Heart right ventricle (tissue), 16 donors: Measurements from ENCODE around the gene ZNF425. TPM values are rescaled to one million over a fixed set of nuclear protein-coding genes. Genes with fewer than 3 reads are reported as not detected.

Experiments
- ATAC-seq, 8 donors: fragments of 200-7000 bp; cut with Tn5 transposase; one replicate each; pipeline ENCODE4 v1.9.1; 2020; ENCODE audit warnings: mild to moderate bottlenecking in 8 of 8, moderate library complexity in 8 of 8, moderate number of reproducible peaks in 1 of 8
- DNase-seq, 2 donors: peaks; one replicate each; pipeline ENCODE4 v3.0.0-alpha.2; 2020
- H3K27ac ChIP-seq, 10 donors: fragments of 200-600 bp; sonication (generic) in 2 of 10; one replicate each; pipeline versions ENCODE4 v1.5.0 to v1.8.0; 2020 to 2022; ENCODE audit warnings: mild to moderate bottlenecking in 3 of 10
- H3K27me3 ChIP-seq, 7 donors: fragments of 200-600 bp; one replicate each; pipeline ENCODE4 v1.8.0; 2021 to 2022; ENCODE audit warnings: mild to moderate bottlenecking in 2 of 7
- H3K36me3 ChIP-seq, 9 donors: fragments of 200-600 bp; sonication (generic) in 1 of 9; one replicate each; pipeline versions ENCODE4 v1.5.0 to v1.8.0; 2020 to 2022; ENCODE audit warnings: mild to moderate bottlenecking in 2 of 9
- H3K4me1 ChIP-seq, 9 donors: fragments of 200-600 bp; sonication (generic) in 1 of 9; one replicate each; pipeline versions ENCODE4 v1.5.0 to v1.8.0; 2020 to 2022; ENCODE audit warnings: mild to moderate bottlenecking in 4 of 9
- H3K4me3 ChIP-seq, 10 donors: fragments of 200-600 bp; sonication (generic) in 2 of 10; one replicate each; pipeline versions ENCODE4 v1.5.0 to v1.8.0; 2020 to 2022; ENCODE audit warnings: mild to moderate bottlenecking in 7 of 10, moderate library complexity in 2 of 10
- H3K9me3 ChIP-seq, 11 donors: fragments of 200-600 bp in 10 of 11; sonication (generic) in 2 of 11; one replicate each; pipeline versions ENCODE4 v1.5.0 to v1.8.0; 2013 to 2022; ENCODE audit warnings: mild to moderate bottlenecking in 2 of 11, control low read depth in 1 of 11, moderate library complexity in 1 of 11
- WGBS, 2 donors: extraction: QIAGEN DNeasy Blood & Tissue Kit; methylation state at CpG; one replicate each; pipeline ENCODE4 v1.1.7; 2013; ENCODE audit warnings: inconsistent platforms in 1 of 2; 5-methylcytosine and 5-hydroxymethylcytosine counted together
- intact Hi-C, 10 donors: fragments of 100-400 bp; cut with DNase I; formaldehyde crosslinking; loops; one replicate each; pipeline versions ENCODE4 v1.11.1 to v1.14.2; 2022
- polyA plus RNA-seq, 2 donors: library from polyadenylated mRNA; stranded (reverse); fragments of 200-250 nt; gene quantifications; one replicate each; pipeline ENCODE4 v1.2.3, GENCODE V29; 2013
- total RNA-seq, 10 donors: library from RNA; stranded (reverse); fragmentation: NEBNext Ultra II Directional in 3 of 10; extraction: Animal tissue kit (Norgen Biotek cat#: 25700) in 3 of 10; gene quantifications; one replicate each; pipeline versions ENCODE4 v1.2.1 to v1.2.4, GENCODE V29; 2021 to 2023
- TF ChIP-seq, protein P1 (sequence below), 9 donors: fragments of 200-600 bp; sonication (generic) in 2 of 9; IDR thresholded peaks; one replicate each; pipeline versions ENCODE4 v1.5.0 to v1.8.0; 2021 to 2022; ENCODE audit warnings: antibody characterized with exemption in 9 of 9, mild to moderate bottlenecking in 5 of 9, moderate library complexity in 1 of 9
- donor health status: Arrhythmogenic right ventricular cardiomyopathy.
- donor health status: ischemic (EF 13 %, LVEDD 7.1; RV severe dilation, severe dysfunction).
- donor health status: healthy with polysubstance abuse.
- donor health status: DM: no; HTN: yes; CAD: no.
- donor health status: DM: no; HTN: no; CAD: no.
- donor health status: ischemic (EF 25% LVEDD 6.9; RV normal size, moderate dysfunction).
- donor health status: ischemic (EF 25% LVEDD 5.7; RV mildly dilated, moderate dysfunction).
- donor health status: healthy.
- donor health status: DM: yes; HTN: yes; CAD: no.
- donor health status: Ischemic cardiomyopathy.
- donor health status: ischemic (EF 35%, LVEDD 5.7; RV mildly dilated, moderate dysfunction).
- donor health status: nonischemic (EF 11% LVEDD 7.7; RV severe dilation, severe dysfunction).
- donor health status: DM: yes; HTN: yes; CAD: no.
- donor health status: PGD.
- donor health status: ischemic (EF 29% LVEDD 5.4; RV normal size, mild dysfunction).
- donor health status: nonischemic (EF 23%, LVEDD 6.1; RV moderate dilation, normal function).

The ZNF425 gene
- total and polyA plus RNA-seq, 12 donors: 0.28 to 1.2 (median 0.73) TPM

DNA sequence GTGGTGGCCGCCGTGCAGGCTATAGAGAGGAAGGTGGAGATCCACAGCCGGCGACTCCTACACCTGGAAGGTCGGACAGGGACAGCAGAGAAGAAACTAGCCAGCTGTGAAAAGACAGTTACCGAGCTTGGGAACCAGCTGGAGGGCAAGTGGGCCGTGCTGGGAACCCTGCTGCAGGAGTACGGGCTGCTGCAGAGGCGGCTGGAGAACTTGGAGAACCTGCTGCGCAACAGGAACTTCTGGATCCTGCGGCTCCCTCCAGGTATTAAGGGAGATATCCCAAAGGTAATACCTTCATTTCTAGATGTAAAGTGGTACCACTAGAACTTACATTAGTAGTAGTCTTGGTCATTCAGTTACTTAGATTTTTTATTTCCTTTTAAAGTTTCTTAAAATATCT lies 27.9 kb upstream of the ZNF425 start:
- intact Hi-C loops: no loop called here
- DNase-seq (no peak), ATAC-seq (no peak)
- Histone ChIP-seq H3K27ac (no peak overlapping the region), H3K27me3 (no peaks in the 10 kb centered on the region), H3K4me3 (no peak overlapping the region), H3K4me1 (peaks cover 0 to 13% (median 3%) of the 10 kb centered on the region in 9 donors), H3K36me3 (peaks cover 0 to 61% (median 10%) of the 10 kb centered on the region in 9 donors), H3K9me3 (no peaks in the 10 kb centered on the region)
- 85 to 90% methylated on average over 11 of the region's 11 CpGs for WGBS, 2 donors
- TF ChIP-seq, protein P1, sequence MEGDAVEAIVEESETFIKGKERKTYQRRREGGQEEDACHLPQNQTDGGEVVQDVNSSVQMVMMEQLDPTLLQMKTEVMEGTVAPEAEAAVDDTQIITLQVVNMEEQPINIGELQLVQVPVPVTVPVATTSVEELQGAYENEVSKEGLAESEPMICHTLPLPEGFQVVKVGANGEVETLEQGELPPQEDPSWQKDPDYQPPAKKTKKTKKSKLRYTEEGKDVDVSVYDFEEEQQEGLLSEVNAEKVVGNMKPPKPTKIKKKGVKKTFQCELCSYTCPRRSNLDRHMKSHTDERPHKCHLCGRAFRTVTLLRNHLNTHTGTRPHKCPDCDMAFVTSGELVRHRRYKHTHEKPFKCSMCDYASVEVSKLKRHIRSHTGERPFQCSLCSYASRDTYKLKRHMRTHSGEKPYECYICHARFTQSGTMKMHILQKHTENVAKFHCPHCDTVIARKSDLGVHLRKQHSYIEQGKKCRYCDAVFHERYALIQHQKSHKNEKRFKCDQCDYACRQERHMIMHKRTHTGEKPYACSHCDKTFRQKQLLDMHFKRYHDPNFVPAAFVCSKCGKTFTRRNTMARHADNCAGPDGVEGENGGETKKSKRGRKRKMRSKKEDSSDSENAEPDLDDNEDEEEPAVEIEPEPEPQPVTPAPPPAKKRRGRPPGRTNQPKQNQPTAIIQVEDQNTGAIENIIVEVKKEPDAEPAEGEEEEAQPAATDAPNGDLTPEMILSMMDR (IDR thresholded peaks at IDR 0.05): no peak

DNA sequence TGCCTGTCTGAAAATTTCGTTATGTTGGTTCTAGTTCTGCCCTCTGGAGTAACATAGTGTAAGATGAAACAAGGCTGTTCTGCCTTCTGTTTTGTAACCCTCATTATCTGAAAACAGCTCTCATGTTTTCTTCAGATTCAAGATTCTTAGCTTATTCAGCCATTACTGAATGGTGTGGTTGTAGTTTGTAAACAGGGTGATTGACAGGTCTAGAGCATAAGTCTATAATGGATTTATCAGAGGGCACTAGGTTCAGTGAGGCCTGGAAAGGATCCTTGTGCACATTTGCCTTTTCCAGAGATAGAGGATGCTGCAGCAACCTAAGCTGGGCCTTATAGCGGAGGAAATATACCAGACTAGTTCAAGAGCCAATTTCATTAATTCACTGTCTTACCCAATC lies 27.2 kb upstream of the ZNF425 start:
- 90 to 95% methylated on average over 2 of the region's 2 CpGs for WGBS, 2 donors
- intact Hi-C loops: no loop called here
- Histone ChIP-seq H3K4me1 (peaks cover 0 to 20% (median 10%) of the 10 kb centered on the region in 9 donors), H3K36me3 (peaks cover 0 to 54% (median 10%) of the 10 kb centered on the region in 9 donors), H3K27ac (no peak overlapping the region), H3K27me3 (no peaks in the 10 kb centered on the region), H3K9me3 (no peaks in the 10 kb centered on the region), H3K4me3 (no peak overlapping the region)
- TF ChIP-seq, protein P1 (IDR thresholded peaks at IDR 0.05): no peak
- DNase-seq: no peak
- ATAC-seq: no peak

DNA sequence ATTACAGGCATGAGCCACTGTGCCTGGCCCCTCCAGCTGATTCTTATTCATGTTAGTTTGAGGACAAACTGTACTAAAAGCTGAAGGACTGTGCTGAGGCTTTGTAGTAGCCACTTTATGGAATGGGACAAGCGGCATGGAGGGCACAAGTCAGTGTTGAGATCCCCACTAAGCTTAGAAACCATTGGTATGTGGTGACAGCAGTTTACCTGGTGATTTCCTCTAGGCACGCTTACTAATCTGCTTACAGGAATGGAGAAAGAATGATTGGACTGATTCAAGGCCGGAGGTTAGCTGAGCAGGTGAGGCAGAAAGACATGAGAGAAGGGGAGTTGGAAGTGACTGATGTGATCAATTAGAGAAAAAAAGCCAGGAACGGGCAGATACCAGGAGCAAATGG lies 24.9 kb upstream of the ZNF425 start:
- H3K4me1 ChIP-seq: peaks cover 0 to 29% (median 18%) of the 10 kb centered on the region in 9 donors
- 64 to 68% methylated on average over 4 of the region's 4 CpGs for WGBS, 2 donors
- no peak for ATAC-seq
- H3K4me3 ChIP-seq: no peak overlapping the region
- TF ChIP-seq, protein P1 (IDR thresholded peaks at IDR 0.05): no peak
- no peaks in the 10 kb centered on the region for H3K9me3 ChIP-seq
- no peak for DNase-seq
- no peak overlapping the region for H3K27ac ChIP-seq
- H3K27me3 ChIP-seq: no peaks in the 10 kb centered on the region
- intact Hi-C loops: no loop called here
- H3K36me3 ChIP-seq: peaks cover 0 to 31% (median 10%) of the 10 kb centered on the region in 9 donors

DNA sequence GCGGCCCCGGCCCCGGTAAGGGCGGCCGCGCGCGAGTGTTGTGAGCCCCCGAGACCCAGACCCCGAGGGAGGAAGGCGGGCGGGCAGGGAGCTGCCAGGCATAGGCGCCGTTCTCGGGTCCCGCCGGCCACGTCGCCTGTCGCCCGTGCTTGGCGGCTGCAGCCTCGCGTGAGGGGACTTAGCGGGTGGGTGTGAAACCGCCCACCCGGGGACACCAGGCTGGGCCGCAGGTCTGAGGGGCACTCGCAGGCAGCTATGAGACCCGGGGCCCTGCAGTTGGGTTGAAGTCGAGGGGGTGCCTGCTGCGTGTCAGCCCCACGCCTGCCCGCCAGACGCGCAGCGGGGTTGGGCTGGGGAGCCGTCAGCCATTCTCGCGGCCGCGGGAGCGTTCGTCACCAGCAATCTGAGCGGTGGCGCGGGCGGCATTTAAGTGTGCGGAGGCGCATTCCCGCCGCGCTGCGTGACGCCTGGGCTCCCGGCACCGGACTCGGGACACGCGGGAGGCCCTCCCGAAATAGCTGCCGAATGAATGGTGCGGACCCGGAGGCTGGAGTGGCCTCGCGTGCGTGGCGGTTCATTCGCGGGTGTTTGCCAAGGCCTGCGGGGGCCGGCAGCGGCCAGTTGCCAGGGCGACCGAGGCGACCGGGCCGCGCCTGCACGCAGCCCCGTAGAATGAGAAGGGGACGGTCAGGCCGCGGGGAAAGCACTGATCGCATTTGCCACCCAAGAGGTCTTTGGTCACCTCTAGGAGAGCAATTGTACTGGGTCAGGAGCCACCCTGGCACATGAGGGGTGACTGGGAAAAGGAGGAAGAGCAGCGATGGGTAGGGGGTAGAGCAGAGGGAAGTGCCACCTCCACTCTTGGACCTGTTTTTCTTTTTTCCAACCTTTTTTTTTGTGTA lies 21.9 kb upstream of the ZNF425 start:
- peak; percentile 36 to 62 for DNase-seq
- ATAC-seq: peak; percentile 33 to 76 (median 58)
- peaks cover 0 to 29% (median 18%) of the 10 kb centered on the region in 9 donors for H3K4me1 ChIP-seq
- intact Hi-C loops: loop anchor here in 3 of 10 donors (1.0 to 2.0 kb wide), 2 partner anchors 21 to 22 kb away; partner anchors contain the start of gene ZNF425 (in 3 of the 3)
- peak overlapping the region; percentile 82 to 97 (median 92) for H3K4me3 ChIP-seq
- 0% methylated on average over 86 of the region's 86 CpGs for WGBS, 2 donors
- TF ChIP-seq, protein P1 (IDR thresholded peaks at IDR 0.05): no peak
- H3K27me3 ChIP-seq: no peaks in the 10 kb centered on the region
- peaks cover 0 to 4% (median 0%) of the 10 kb centered on the region in 9 donors for H3K36me3 ChIP-seq
- H3K27ac ChIP-seq: peak overlapping the region; percentile 45 to 95 (median 90)
- H3K9me3 ChIP-seq: no peaks in the 10 kb centered on the region
